ENCODE measurements around the gene PCNX2. TPM values are rescaled to one million over a fixed set of nuclear protein-coding genes. Genes with fewer than 3 reads are reported as not detected.
"Not testable (repeated sequence)": the region's sequence is repeated elsewhere in the genome, so short reads cannot be mapped to it uniquely, and the experiment has no call there.

The PCNX2 gene
- total RNA-seq, 1 experiment from 2014 or later = 18.6 TPM

- H3K79me2 ChIP-seq (ENCODE audit: low read depth) = no peaks in the 10 kb centered on the region
- no peak for DNase-seq
- H3K27ac ChIP-seq = no peak overlapping the region
- H3K4me2 ChIP-seq = no peak overlapping the region
- ChIA-PET POLR2A (ENCODE audit: unreplicated experiment) (no interaction called here), CTCF (no interaction called here)
- peaks cover 10% of the 10 kb centered on the region; the same call in 1 of the 2 replicates for H3K36me3 ChIP-seq (ENCODE audit: low read depth)
- BruUV-seq (replicated peaks) = no TSS peak
- H3K4me3 ChIP-seq = no peak overlapping the region
- no peaks in the 10 kb centered on the region for H4K20me1 ChIP-seq (ENCODE audit: insufficient read depth)
- H3K27me3 ChIP-seq (ENCODE audit: insufficient read depth, low read depth) = no peaks in the 10 kb centered on the region
- H2AFZ ChIP-seq = no peak overlapping the region
- H3K4me1 ChIP-seq (replicated peaks; ENCODE audit: insufficient read depth) = peaks cover 11% of the 10 kb centered on the region
- no peaks in the 10 kb centered on the region for H3K9me2 ChIP-seq (ENCODE audit: insufficient read depth)
- no peaks in the 10 kb centered on the region; the same call in 1 of the 2 replicates for H3K9me3 ChIP-seq (ENCODE audit: insufficient read depth, low read depth)
- TF ChIP-seq CTCF (conservative IDR thresholded peaks at IDR 0.05) (no peak), EZH2 (IDR thresholded peaks at IDR 0.05; ENCODE audit: low read depth) (no peak)
- intact Hi-C loops (cut with micrococcal nuclease; ENCODE audit: unreplicated experiment) = no loop called here
- 0 out of 2 replicates have a peak, but pooled peaks cover 7% of the 10 kb centered on the region for H3F3A ChIP-seq (ENCODE audit: insufficient read depth, low read depth)
Measured at GRCh38 chr1:233082778-233083550, 212.6 kb downstream of the PCNX2 start.

DNA sequence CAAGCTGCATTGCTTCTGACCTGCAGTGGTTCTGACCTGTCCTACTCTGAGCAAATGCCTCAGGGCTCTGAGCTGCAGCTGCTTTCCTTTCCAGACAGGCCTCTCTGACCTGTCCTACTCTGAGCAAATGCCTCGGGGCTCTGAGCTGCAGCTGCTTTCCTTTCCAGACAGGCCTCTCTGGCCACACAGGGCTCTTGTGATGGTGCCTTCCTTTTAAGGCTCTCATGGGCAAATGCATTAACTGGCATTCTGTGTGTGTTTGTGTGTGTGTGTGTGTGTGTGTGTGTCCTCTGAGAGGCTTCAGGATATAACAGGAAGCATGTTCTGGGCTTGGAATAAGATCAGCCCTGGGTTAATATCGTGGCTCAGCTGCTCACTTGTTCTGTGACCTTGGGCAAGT, 213.8 kb downstream of the PCNX2 start:
- POLR2A ChIA-PET (ENCODE audit: unreplicated experiment) = interaction anchor here (0.5 kb wide), 1 partner anchor 1663 kb away, joined by 4 read pairs; no protein-coding TSS in a partner anchor
- CTCF ChIA-PET = interaction anchor here (0.5 kb wide), 1 partner anchor 14 kb away, joined by 3 read pairs; no protein-coding TSS in a partner anchor

DNA sequence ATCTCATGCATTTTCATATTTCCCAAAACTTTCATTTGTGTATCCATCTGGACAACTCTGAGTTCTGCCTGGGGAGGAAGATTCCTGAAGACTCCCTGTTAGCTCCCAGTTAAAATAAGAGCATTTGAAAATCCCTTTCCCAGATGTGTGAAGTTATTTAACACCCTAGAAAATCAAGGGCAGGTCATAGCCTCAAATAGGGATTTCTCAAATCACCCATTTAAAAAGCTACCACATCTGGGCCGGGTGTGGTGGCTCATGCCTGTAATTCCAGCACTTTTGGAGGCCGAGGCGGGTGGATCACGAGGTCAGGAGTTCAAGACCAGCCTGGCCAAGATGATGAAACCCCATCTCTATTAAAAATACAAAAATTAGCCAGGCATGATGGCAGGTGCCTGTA, 214.7 kb downstream of the PCNX2 start:
- H3K9me3 ChIP-seq (ENCODE audit: insufficient read depth, low read depth); CTCF ChIA-PET; BruUV-seq (replicated peaks): not testable (repeated sequence)

More for the DNA sequence above, 213.8 kb downstream of the PCNX2 start:
- H3F3A ChIP-seq (ENCODE audit: insufficient read depth, low read depth) = 0 out of 2 replicates have a peak, but pooled peaks cover 7% of the 10 kb centered on the region
- H3K27me3 ChIP-seq (ENCODE audit: insufficient read depth, low read depth) = no peaks in the 10 kb centered on the region
- no TSS peak for BruUV-seq (replicated peaks)
- H3K9me3 ChIP-seq (ENCODE audit: insufficient read depth, low read depth) = no peaks in the 10 kb centered on the region; the same call in 1 of the 2 replicates
- intact Hi-C loops (cut with micrococcal nuclease; ENCODE audit: unreplicated experiment) = no loop called here
- no peak overlapping the region for H3K27ac ChIP-seq
- H3K4me3 ChIP-seq = no peak overlapping the region
- no peaks in the 10 kb centered on the region for H3K9me2 ChIP-seq (ENCODE audit: insufficient read depth)
- no peaks in the 10 kb centered on the region for H3K79me2 ChIP-seq (ENCODE audit: low read depth)
- no peak overlapping the region for H2AFZ ChIP-seq
- DNase-seq = no peak
- no peak overlapping the region for H3K4me2 ChIP-seq
- H4K20me1 ChIP-seq (ENCODE audit: insufficient read depth) = no peaks in the 10 kb centered on the region; the same call in 1 of the 2 replicates
- H3K36me3 ChIP-seq (ENCODE audit: low read depth) = peaks cover 10% of the 10 kb centered on the region; the same call in 1 of the 2 replicates
- H3K4me1 ChIP-seq (replicated peaks; ENCODE audit: insufficient read depth) = peaks cover 11% of the 10 kb centered on the region
- TF ChIP-seq EZH2 (IDR thresholded peaks at IDR 0.05; ENCODE audit: low read depth) (no peak), CTCF (conservative IDR thresholded peaks at IDR 0.05) (no peak)

More for the DNA sequence above, 214.7 kb downstream of the PCNX2 start:
- H3K79me2 ChIP-seq (ENCODE audit: low read depth); POLR2A ChIA-PET (ENCODE audit: unreplicated experiment); H3K4me3 ChIP-seq; H3K4me1 ChIP-seq (replicated peaks; ENCODE audit: insufficient read depth); H3K27me3 ChIP-seq (ENCODE audit: insufficient read depth, low read depth); intact Hi-C loops (cut with micrococcal nuclease; ENCODE audit: unreplicated experiment); H3K4me2 ChIP-seq; H4K20me1 ChIP-seq (ENCODE audit: insufficient read depth); H2AFZ ChIP-seq; H3F3A ChIP-seq (ENCODE audit: insufficient read depth, low read depth); H3K36me3 ChIP-seq (ENCODE audit: low read depth); H3K27ac ChIP-seq; H3K9me2 ChIP-seq (ENCODE audit: insufficient read depth); DNase-seq: not testable (repeated sequence)

All from PC-9 (cell line).